GM12878 (cell line): ENCODE data around the gene GRK5. TPM values are rescaled to one million over a fixed set of nuclear protein-coding genes. Genes with fewer than 3 reads are reported as not detected.
A peak's percentile ranks its signal among the peaks of the same experiment; 100 is the strongest.

ENCODE experiments used
- ASH2L ChIP-seq: fragments of 300-600, 200-600 bp; sonication (generic); IDR thresholded peaks from 2 replicates; pipeline ENCODE4 v1.6.1; 2017; ENCODE audit warnings: low read depth, mild to moderate bottlenecking, borderline replicate concordance
- BCL11A ChIP-seq: IDR thresholded peaks from 2 replicates; pipeline ENCODE4 v1.6.1; 2011; ENCODE audit warnings: low read depth, low read length
- BHLHE40 ChIP-seq, 2 experiments: fragments of 450-650 bp in 1 of 2; IDR thresholded peaks; 2 replicates each; pipeline ENCODE4 v1.6.1; 2011 to 2017; ENCODE audit warnings: low read depth in 2 of 2, borderline replicate concordance in 1 of 2, improper control_type of control experiment in 1 of 2, low read length in 1 of 2, mild to moderate bottlenecking in 1 of 2
- CEBPB ChIP-seq, 2 experiments: fragments of 150-350 bp in 1 of 2; IDR thresholded peaks; 2 replicates each; pipeline ENCODE4 v1.6.1; 2012 to 2014; ENCODE audit warnings: low read depth in 2 of 2, low read length in 2 of 2, borderline replicate concordance in 1 of 2, inconsistent platforms in 1 of 2
- CHD1 ChIP-seq: IDR thresholded peaks from 2 replicates; pipeline ENCODE4 v1.6.1; 2012; ENCODE audit warnings: low read depth, low read length, improper control_type of control experiment
- DPF2 ChIP-seq: fragments of 450-650 bp; IDR thresholded peaks from 2 replicates; pipeline ENCODE4 v1.6.1; 2017; ENCODE audit warnings: mild to moderate bottlenecking
- EGR1 ChIP-seq, 2 experiments: IDR thresholded peaks; 1 replicate in 1 of 2; 2 replicates in 1 of 2; pipeline ENCODE4 v1.6.1; 2011 to 2012; ENCODE audit warnings: low read depth in 2 of 2, low read length in 2 of 2, borderline replicate concordance in 1 of 2, mild to moderate bottlenecking in 1 of 2, moderate library complexity in 1 of 2
- EZH2 ChIP-seq: IDR thresholded peaks from 2 replicates; pipeline ENCODE4 v1.6.1; 2012; ENCODE audit warnings: low read depth, mild to moderate bottlenecking, control low read depth, inconsistent platforms, low read length, borderline replicate concordance; ENCODE audit not compliant: control insufficient read depth
- FOXM1 ChIP-seq: IDR thresholded peaks from 2 replicates; pipeline ENCODE4 v1.6.1; 2012; ENCODE audit warnings: low read depth, mild to moderate bottlenecking, inconsistent platforms, low read length, moderate library complexity
- HDGF ChIP-seq: fragments of 450-650 bp; IDR thresholded peaks from 2 replicates; pipeline ENCODE4 v1.6.1; 2016; ENCODE audit warnings: antibody characterized with exemption
- IKZF1 ChIP-seq: fragments of 450-650 bp; conservative IDR thresholded peaks from 2 replicates; pipeline ENCODE4 v1.6.1; 2017; ENCODE audit warnings: antibody characterized with exemption, mild to moderate bottlenecking
- KDM1A ChIP-seq: fragments of 200-600 bp; sonication (generic); IDR thresholded peaks from 2 replicates; pipeline ENCODE4 v1.6.1; 2016; ENCODE audit warnings: borderline replicate concordance
- MEF2A ChIP-seq: IDR thresholded peaks from 2 replicates; pipeline ENCODE4 v1.6.1; 2011; ENCODE audit warnings: low read depth, mild to moderate bottlenecking, low read length, moderate library complexity; ENCODE audit not compliant: insufficient read depth
- MXI1 ChIP-seq: fragments of 150-350 bp; IDR thresholded peaks from 2 replicates; pipeline ENCODE4 v1.6.1; 2011; ENCODE audit warnings: low read depth, mild to moderate bottlenecking, inconsistent platforms, low read length, improper control_type of control experiment
- MYC ChIP-seq: IDR thresholded peaks from 2 replicates; pipeline ENCODE4 v1.6.1; 2011; ENCODE audit warnings: mild to moderate bottlenecking, low read length, moderate library complexity, inconsistent platforms; ENCODE audit not compliant: insufficient read depth, insufficient replicate concordance, insufficient read length, severe bottlenecking
- NFYB ChIP-seq: IDR thresholded peaks from 2 replicates; pipeline ENCODE4 v1.6.1; 2011; ENCODE audit warnings: low read depth, mild to moderate bottlenecking, low read length, improper control_type of control experiment, moderate library complexity; ENCODE audit not compliant: insufficient read depth
- POLR2A ChIP-seq: IDR thresholded peaks from 2 replicates; pipeline ENCODE4 v1.6.1; 2011; ENCODE audit warnings: low read depth, mild to moderate bottlenecking, low read length
- RELA ChIP-seq: fragments of 450-650 bp; IDR thresholded peaks from 2 replicates; pipeline ENCODE4 v1.8.0; 2014; ENCODE audit warnings: borderline replicate concordance; ENCODE audit not compliant: partially characterized antibody
- SMAD5 ChIP-seq: IDR thresholded peaks from 2 replicates; pipeline ENCODE4 v1.6.1; 2016; ENCODE audit warnings: antibody characterized with exemption, low read depth
- SUPT20H ChIP-seq: IDR thresholded peaks from 2 replicates; pipeline ENCODE4 v1.6.1; 2011; ENCODE audit warnings: low read depth, mild to moderate bottlenecking, low read length, moderate library complexity, borderline replicate concordance; ENCODE audit not compliant: control insufficient read depth
- TARDBP ChIP-seq: IDR thresholded peaks from 2 replicates; pipeline ENCODE4 v1.6.1; 2016; ENCODE audit warnings: borderline replicate concordance
- ZBED1 ChIP-seq: IDR thresholded peaks from 2 replicates; pipeline ENCODE4 v1.6.1; 2016; ENCODE audit warnings: borderline replicate concordance
- polyA plus RNA-seq, 11 experiments: library from polyadenylated mRNA; depleted of rRNA in 4 of 11; unstranded in 6 of 11; stranded (reverse) in 5 of 11; fragments of >200 nt; fragmentation: Nextera tagmentation in 4 of 11; fragmentation: Illumina TruSeq in 1 of 11; extraction: Ambion mirVana in 4 of 11; extraction: Trizol in 1 of 11; gene quantifications; 1 replicate in 1 of 11; 2 replicates in 10 of 11; pipeline versions ENCODE4 v1.2.1 to v1.2.3, GENCODE V29; 2011 to 2016; ENCODE audit warnings: inconsistent platforms in 2 of 11, missing spikeins in 2 of 11, low read depth in 1 of 11
- total RNA-seq, 4 experiments: library from RNA; depleted of rRNA in 3 of 4; stranded (reverse); fragments of >200 nt in 3 of 4; fragmentation: Illumina TruSeq in 1 of 4; extraction: Trizol in 1 of 4; gene quantifications; 2 replicates each; pipeline versions ENCODE4 v1.2.1 to v1.2.3, GENCODE V29; 2013 to 2021
- TF ChIP-seq, protein P1 (sequence below): fragments of 450-650 bp; IDR thresholded peaks from 2 replicates; pipeline ENCODE4 v1.6.1; 2017; ENCODE audit warnings: low read depth, mild to moderate bottlenecking, moderate library complexity
- TF ChIP-seq, protein P2 (sequence below): fragments of 450-650 bp; IDR thresholded peaks from 2 replicates; pipeline ENCODE4 v1.6.1; 2017; ENCODE audit warnings: mild to moderate bottlenecking, low read depth, inconsistent platforms; ENCODE audit not compliant: poor library complexity, severe bottlenecking
- TF ChIP-seq, protein P3 (sequence below): fragments of 450-650 bp; conservative IDR thresholded peaks from 2 replicates; pipeline ENCODE4 v1.6.1; 2017; ENCODE audit warnings: mild to moderate bottlenecking, moderate library complexity

Gene GRK5
- total and polyA plus RNA-seq, 10 of the 15 experiments (the other 5 are each of a cell fraction or from before 2014, with no cell fraction given): 0.11 to 22.1 (median 10.0) TPM

DNA sequence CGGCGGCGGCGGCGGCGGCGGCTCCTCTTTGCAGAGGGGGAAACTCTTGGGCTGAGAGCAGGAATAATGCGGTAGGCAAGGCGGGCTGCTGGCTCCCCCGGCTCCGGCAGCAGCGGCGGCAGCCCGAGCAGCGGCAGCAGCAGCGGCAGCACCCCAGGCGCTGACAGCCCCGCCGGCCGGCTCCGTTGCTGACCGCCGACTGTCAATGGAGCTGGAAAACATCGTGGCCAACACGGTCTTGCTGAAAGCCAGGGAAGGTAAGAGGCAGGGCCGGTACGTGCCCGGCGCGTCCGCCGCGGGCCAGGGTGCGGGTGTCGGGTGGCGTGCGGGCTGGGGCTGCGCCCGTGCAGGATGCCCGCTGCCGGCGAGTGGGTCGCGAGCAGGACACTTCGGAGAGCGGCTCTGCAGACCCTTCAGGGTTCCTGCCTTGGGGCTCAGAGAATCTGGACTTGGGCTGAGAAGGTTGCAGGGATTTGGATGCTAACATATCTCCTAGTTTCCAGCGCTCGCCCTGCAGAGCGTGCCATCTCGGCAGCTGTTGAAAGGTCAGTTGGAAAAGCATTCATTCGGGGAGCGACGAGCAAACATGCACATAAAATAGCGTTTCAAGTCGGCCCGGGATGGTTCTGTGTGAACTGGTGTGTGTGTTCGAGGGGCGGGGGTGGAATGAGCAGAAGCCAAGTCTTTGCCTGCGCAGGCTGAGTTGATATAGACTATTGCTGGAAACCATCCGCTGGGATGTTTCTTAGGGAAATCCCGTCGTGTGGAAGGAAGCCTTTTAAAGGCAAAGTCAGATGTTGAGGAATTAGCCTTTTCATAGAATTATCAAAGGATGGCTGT lies 562 bp downstream of the GRK5 start (continued):
- TF ChIP-seq MXI1 (peak; percentile 34; the same call in 1 of the 2 replicates), EGR1 (IDR thresholded peaks at IDR 0.05; ENCODE audit: borderline replicate concordance in 1 of 2, low read depth in 2 of 2, low read length in 2 of 2) (0 out of 3 replicates have a peak, but pooled peaks of 1 of the 2 experiments have one; percentile 13), MYC (no peak), CEBPB (IDR thresholded peaks at IDR 0.05; ENCODE audit: borderline replicate concordance in 1 of 2, low read depth in 2 of 2, low read length in 2 of 2) (no peak), ZBED1 (no peak), CHD1 (no peak), SUPT20H (no peak), RELA (no peak), TARDBP (no peak), ASH2L (no peak), KDM1A (no peak), BCL11A (no peak), EZH2 (no peak), MEF2A (no peak), NFYB (no peak), DPF2 (peak; percentile 23; the same call in 1 of the 2 replicates), FOXM1 (no peak), POLR2A (no peak), BHLHE40 (IDR thresholded peaks at IDR 0.05; ENCODE audit: borderline replicate concordance in 1 of 2, low read depth in 2 of 2, low read length in 1 of 2) (peak in 1 of 2 experiments; percentile 64; a peak in 2 of 4 replicates), IKZF1 (0 out of 2 replicates have a peak, but pooled peaks have one; percentile 28), HDGF (no peak), SMAD5 (no peak)
- TF ChIP-seq, protein P1, sequence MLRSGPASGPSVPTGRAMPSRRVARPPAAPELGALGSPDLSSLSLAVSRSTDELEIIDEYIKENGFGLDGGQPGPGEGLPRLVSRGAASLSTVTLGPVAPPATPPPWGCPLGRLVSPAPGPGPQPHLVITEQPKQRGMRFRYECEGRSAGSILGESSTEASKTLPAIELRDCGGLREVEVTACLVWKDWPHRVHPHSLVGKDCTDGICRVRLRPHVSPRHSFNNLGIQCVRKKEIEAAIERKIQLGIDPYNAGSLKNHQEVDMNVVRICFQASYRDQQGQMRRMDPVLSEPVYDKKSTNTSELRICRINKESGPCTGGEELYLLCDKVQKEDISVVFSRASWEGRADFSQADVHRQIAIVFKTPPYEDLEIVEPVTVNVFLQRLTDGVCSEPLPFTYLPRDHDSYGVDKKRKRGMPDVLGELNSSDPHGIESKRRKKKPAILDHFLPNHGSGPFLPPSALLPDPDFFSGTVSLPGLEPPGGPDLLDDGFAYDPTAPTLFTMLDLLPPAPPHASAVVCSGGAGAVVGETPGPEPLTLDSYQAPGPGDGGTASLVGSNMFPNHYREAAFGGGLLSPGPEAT: no peak
- TF ChIP-seq, protein P2, sequence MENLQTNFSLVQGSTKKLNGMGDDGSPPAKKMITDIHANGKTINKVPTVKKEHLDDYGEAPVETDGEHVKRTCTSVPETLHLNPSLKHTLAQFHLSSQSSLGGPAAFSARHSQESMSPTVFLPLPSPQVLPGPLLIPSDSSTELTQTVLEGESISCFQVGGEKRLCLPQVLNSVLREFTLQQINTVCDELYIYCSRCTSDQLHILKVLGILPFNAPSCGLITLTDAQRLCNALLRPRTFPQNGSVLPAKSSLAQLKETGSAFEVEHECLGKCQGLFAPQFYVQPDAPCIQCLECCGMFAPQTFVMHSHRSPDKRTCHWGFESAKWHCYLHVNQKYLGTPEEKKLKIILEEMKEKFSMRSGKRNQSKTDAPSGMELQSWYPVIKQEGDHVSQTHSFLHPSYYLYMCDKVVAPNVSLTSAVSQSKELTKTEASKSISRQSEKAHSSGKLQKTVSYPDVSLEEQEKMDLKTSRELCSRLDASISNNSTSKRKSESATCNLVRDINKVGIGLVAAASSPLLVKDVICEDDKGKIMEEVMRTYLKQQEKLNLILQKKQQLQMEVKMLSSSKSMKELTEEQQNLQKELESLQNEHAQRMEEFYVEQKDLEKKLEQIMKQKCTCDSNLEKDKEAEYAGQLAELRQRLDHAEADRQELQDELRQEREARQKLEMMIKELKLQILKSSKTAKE: no peak
- TF ChIP-seq, protein P3, sequence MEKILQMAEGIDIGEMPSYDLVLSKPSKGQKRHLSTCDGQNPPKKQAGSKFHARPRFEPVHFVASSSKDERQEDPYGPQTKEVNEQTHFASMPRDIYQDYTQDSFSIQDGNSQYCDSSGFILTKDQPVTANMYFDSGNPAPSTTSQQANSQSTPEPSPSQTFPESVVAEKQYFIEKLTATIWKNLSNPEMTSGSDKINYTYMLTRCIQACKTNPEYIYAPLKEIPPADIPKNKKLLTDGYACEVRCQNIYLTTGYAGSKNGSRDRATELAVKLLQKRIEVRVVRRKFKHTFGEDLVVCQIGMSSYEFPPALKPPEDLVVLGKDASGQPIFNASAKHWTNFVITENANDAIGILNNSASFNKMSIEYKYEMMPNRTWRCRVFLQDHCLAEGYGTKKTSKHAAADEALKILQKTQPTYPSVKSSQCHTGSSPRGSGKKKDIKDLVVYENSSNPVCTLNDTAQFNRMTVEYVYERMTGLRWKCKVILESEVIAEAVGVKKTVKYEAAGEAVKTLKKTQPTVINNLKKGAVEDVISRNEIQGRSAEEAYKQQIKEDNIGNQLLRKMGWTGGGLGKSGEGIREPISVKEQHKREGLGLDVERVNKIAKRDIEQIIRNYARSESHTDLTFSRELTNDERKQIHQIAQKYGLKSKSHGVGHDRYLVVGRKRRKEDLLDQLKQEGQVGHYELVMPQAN: peak; percentile 71
